ENCODE data around the gene SETD3. TPM values are rescaled to one million over a fixed set of nuclear protein-coding genes. Genes with fewer than 3 reads are reported as not detected.
A peak's percentile ranks its signal among the peaks of the same experiment; 100 is the strongest.

The SETD3 gene
- total RNA-seq: 54.2 to 55.1 TPM (median 54.5 TPM) in 3 replicates
- long read RNA-seq, transcript SETD3-202 (13 exons, 2,878 nt): major isoform, 65 of 80 reads
- long read RNA-seq, partial matches to known transcripts: 2 of 80 reads
- long read RNA-seq, other reads (novel, unspliced or antisense): 12 of 80 reads

DNA sequence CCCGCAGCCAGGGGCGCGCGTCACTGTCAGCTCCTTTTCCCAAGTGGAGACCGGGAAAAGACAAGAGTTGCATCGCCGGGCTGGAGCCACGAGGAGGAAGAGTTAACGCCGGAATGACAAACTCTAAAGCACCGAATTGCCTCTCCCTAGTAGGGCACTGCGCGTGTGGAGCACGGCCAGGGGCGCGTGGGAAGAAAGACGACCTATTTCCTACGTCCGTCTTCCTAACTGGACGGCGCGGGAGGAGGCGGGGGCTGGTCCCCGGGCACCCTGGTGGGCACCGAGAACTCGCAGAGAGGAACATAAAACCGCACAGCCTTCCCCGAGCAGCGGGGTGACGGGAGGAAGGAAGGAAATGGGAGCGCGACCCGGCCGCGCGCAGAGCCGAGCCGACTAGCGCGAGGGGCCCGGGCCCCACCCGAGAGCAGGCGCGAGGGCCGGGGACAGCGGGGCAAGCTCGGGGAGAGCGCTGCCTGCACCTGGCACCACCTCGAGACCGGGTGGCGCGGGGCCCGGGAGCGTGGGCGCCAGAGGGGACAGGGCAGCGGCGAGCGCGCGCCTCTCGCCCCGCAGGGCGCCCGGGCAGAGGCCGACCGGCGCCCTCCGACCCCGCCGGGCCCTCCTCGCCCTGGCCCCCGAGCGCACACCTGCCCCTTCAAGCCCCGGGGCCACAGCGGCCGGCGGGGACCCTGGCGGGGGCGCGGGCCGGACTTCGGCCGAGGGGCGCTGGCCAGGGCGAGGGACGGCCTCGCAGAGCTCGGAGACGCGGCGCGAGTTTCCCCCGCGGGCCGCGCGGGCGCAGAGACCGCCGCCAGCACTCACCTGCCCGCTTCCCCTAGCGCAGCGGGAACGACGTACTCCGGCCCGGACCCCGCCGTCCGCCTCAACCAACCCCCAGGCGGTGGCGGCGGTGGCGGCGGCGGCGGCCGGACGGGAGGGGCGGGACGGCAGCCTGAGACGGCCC is at the start of gene SETD3:
Gene SETD3 (minus strand): TSS at position 954 of the 964 bp plus-strand sequence. CDS start 15,054 bp downstream, outside the sequence.
- Mint-ChIP-seq H3K27ac (ENCODE audit: unreplicated experiment) (peak within 1 kb of the TSS; percentile 99), H3K27me3 (ENCODE audit: low read depth) (no peaks in the 10 kb centered on the region), H3K4me1 (ENCODE audit: low read depth) (peaks cover 56% of the 10 kb centered on the region), H3K4me3 (ENCODE audit: unreplicated experiment) (peak within 1 kb of the TSS; percentile 96), H3K36me3 (ENCODE audit: low read depth) (no peaks in the 10 kb centered on the region), H3K9me3 (ENCODE audit: low read depth) (no peaks in the 10 kb centered on the region)
- TF ChIP-seq, protein P1, sequence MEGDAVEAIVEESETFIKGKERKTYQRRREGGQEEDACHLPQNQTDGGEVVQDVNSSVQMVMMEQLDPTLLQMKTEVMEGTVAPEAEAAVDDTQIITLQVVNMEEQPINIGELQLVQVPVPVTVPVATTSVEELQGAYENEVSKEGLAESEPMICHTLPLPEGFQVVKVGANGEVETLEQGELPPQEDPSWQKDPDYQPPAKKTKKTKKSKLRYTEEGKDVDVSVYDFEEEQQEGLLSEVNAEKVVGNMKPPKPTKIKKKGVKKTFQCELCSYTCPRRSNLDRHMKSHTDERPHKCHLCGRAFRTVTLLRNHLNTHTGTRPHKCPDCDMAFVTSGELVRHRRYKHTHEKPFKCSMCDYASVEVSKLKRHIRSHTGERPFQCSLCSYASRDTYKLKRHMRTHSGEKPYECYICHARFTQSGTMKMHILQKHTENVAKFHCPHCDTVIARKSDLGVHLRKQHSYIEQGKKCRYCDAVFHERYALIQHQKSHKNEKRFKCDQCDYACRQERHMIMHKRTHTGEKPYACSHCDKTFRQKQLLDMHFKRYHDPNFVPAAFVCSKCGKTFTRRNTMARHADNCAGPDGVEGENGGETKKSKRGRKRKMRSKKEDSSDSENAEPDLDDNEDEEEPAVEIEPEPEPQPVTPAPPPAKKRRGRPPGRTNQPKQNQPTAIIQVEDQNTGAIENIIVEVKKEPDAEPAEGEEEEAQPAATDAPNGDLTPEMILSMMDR (IDR thresholded peaks at IDR 0.05): peak; percentile 47
- no peak for DNase-seq (ENCODE audit: low spot score)

DNA sequence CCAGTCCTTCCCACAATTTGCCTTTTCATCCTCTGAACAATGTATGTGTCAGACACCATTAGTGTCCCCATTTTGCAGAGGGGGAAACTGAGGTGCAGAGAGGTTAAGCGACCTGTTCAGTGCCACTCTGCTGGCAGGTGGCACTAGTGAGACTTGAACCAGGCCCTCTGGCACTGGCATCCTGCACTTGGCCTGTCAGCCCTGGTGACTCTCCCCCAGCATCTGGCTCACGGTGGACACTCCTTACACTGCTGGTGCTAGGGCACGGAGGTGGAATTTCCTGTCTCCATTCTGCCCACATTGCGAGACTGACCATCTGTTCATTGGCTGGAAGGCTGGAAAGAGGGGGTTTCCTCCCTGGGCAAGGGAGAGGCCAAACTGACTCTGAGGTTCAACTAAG is 49.2 kb upstream of the SETD3 start:
- H3K4me3 Mint-ChIP-seq (ENCODE audit: unreplicated experiment): no peak overlapping the region
- H3K9me3 Mint-ChIP-seq (ENCODE audit: low read depth): no peaks in the 10 kb centered on the region
- no peaks in the 10 kb centered on the region for H3K36me3 Mint-ChIP-seq (ENCODE audit: low read depth)
- TF ChIP-seq, protein P1 (IDR thresholded peaks at IDR 0.05): peak; percentile 34
- no peaks in the 10 kb centered on the region for H3K27me3 Mint-ChIP-seq (ENCODE audit: low read depth)
- peaks cover 38% of the 10 kb centered on the region for H3K4me1 Mint-ChIP-seq (ENCODE audit: low read depth)
- no peak for DNase-seq (ENCODE audit: low spot score)
- peak overlapping the region; percentile 93 for H3K27ac Mint-ChIP-seq (ENCODE audit: unreplicated experiment)

GRCh38 chr14:99527427-99528076 is 46.9 kb upstream of the SETD3 start:
- H3K4me1 Mint-ChIP-seq (ENCODE audit: low read depth): peaks cover 45% of the 10 kb centered on the region
- DNase-seq (ENCODE audit: low spot score): no peak
- no peaks in the 10 kb centered on the region for H3K9me3 Mint-ChIP-seq (ENCODE audit: low read depth)
- H3K36me3 Mint-ChIP-seq (ENCODE audit: low read depth): no peaks in the 10 kb centered on the region
- H3K27ac Mint-ChIP-seq (ENCODE audit: unreplicated experiment): no peak overlapping the region
- H3K4me3 Mint-ChIP-seq (ENCODE audit: unreplicated experiment): no peak overlapping the region
- H3K27me3 Mint-ChIP-seq (ENCODE audit: low read depth): no peaks in the 10 kb centered on the region
- TF ChIP-seq, protein P1 (IDR thresholded peaks at IDR 0.05): no peak

DNA sequence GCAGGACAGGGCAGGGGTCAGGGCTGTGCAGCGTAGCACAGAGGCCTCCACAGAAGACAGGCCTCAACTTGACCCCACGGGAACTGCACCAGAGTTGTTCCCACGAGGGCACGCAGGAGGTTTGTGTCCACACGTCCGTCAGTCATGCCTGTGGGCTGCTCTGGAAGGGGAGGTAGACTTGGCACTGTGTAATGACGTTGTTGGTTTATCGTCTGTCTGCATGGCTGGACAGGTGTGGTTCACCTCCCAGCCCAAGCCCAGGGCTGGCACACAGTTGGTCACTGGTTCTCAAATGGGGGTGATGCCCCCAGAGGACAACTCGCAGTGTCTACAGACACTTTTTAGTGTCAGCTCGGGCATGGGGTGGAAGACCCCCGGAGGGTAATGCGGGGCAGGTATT is 46.4 kb upstream of the SETD3 start:
- Mint-ChIP-seq H3K4me1 (ENCODE audit: low read depth) (peaks cover 45% of the 10 kb centered on the region), H3K27me3 (ENCODE audit: low read depth) (no peaks in the 10 kb centered on the region), H3K27ac (ENCODE audit: unreplicated experiment) (no peak overlapping the region), H3K9me3 (ENCODE audit: low read depth) (no peaks in the 10 kb centered on the region), H3K36me3 (ENCODE audit: low read depth) (no peaks in the 10 kb centered on the region), H3K4me3 (ENCODE audit: unreplicated experiment) (no peak overlapping the region)
- TF ChIP-seq, protein P1 (IDR thresholded peaks at IDR 0.05): no peak
- no peak for DNase-seq (ENCODE audit: low spot score)

DNA sequence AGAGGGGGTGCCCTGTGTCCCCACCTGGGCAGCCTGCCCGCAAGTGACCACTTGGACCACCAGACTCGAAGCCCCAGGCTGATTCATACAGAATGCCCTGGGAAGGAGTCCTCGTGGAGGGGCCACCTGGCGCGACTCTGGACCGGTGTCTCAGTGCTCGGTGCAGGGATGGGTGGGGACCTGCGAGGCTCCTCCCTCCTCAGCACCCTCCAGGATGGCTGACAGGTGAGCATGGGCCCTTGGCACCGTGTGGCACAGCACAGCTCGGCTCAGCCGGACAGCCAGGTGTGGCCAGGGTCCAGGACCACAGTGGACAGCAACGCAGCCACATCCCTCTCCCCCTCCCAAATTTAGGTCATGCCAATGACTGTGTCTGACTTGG is 45.0 kb upstream of the SETD3 start:
- TF ChIP-seq, protein P1 (IDR thresholded peaks at IDR 0.05): no peak
- Mint-ChIP-seq H3K36me3 (ENCODE audit: low read depth) (no peaks in the 10 kb centered on the region), H3K9me3 (ENCODE audit: low read depth) (no peaks in the 10 kb centered on the region), H3K4me1 (ENCODE audit: low read depth) (peaks cover 32% of the 10 kb centered on the region), H3K27ac (ENCODE audit: unreplicated experiment) (no peak overlapping the region), H3K4me3 (ENCODE audit: unreplicated experiment) (no peak overlapping the region), H3K27me3 (ENCODE audit: low read depth) (no peaks in the 10 kb centered on the region)
- no peak for DNase-seq (ENCODE audit: low spot score)

Measured in chondrocyte (in vitro differentiated cells).